Measurements from ENCODE around the gene SYT17. TPM values are rescaled to one million over a fixed set of nuclear protein-coding genes. Genes with fewer than 3 reads are reported as not detected.

SYT17 gene
- total RNA-seq, 1 experiment from 2014 or later = 10.3 TPM

DNA sequence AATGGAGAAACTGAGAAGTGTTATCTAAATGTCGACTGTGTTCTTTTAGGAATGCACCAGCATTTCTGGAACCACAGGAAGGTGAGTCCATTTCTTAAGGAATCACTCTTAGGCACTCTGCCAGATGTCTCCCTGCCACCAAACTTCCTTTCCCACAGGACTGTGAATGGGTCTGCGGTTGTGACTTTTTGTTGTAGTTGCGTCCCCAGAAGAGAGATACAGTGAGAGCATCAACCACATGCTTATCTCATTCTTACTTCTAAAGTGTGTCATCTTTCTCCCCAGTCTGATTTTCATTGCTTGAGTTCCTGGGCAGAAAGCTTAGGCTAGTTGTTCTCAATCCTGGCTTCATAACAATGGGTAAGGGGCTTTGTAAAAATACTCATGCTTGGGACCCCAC, 40.8 kb upstream of the SYT17 start:
- DNase-seq (ENCODE audit: low read depth, low spot score) = no peak
- H4K20me1 ChIP-seq (ENCODE audit: insufficient read depth) = no peaks in the 10 kb centered on the region
- ATAC-seq = no peak
- no peak overlapping the region for H3K4me2 ChIP-seq (ENCODE audit: low read length)
- no peak for TF ChIP-seq SIN3A (IDR thresholded peaks at IDR 0.05; ENCODE audit: low read depth)
- no peak for TF ChIP-seq ZFX (IDR thresholded peaks at IDR 0.05)
- TF ChIP-seq, protein P1, sequence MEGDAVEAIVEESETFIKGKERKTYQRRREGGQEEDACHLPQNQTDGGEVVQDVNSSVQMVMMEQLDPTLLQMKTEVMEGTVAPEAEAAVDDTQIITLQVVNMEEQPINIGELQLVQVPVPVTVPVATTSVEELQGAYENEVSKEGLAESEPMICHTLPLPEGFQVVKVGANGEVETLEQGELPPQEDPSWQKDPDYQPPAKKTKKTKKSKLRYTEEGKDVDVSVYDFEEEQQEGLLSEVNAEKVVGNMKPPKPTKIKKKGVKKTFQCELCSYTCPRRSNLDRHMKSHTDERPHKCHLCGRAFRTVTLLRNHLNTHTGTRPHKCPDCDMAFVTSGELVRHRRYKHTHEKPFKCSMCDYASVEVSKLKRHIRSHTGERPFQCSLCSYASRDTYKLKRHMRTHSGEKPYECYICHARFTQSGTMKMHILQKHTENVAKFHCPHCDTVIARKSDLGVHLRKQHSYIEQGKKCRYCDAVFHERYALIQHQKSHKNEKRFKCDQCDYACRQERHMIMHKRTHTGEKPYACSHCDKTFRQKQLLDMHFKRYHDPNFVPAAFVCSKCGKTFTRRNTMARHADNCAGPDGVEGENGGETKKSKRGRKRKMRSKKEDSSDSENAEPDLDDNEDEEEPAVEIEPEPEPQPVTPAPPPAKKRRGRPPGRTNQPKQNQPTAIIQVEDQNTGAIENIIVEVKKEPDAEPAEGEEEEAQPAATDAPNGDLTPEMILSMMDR (IDR thresholded peaks at IDR 0.05 in 2 of 3, conservative IDR thresholded peaks at IDR 0.05 in 1 of 3; ENCODE audit: borderline replicate concordance in 1 of 3, insufficient read depth in 1 of 3, low read depth in 2 of 3, low read length in 2 of 3) = no peak
- H3K9me2 ChIP-seq (ENCODE audit: insufficient read depth) = no peaks in the 10 kb centered on the region
- no peaks in the 10 kb centered on the region for H3K79me2 ChIP-seq (ENCODE audit: insufficient read depth, low read length)
- H3K9ac ChIP-seq (ENCODE audit: low read length) = no peak overlapping the region
- H3K9me3 ChIP-seq (ENCODE audit: control insufficient read depth in 1 of 2, insufficient read depth in 1 of 2, low read depth in 1 of 2, low read length in 2 of 2) = peaks cover 0 to 11% of the 10 kb centered on the region in 2 experiments; a peak in 1 of 4 replicates
- H3K4me1 ChIP-seq (ENCODE audit: control insufficient read depth in 1 of 2, insufficient read depth in 2 of 2, low read length in 2 of 2) = peaks cover 28 to 33% of the 10 kb centered on the region in 2 experiments
- intact Hi-C loops (cut with micrococcal nuclease) = no loop called here
- no peak overlapping the region for H3K4me3 ChIP-seq (replicated peaks in 1 of 2; ENCODE audit: low read depth in 1 of 2, low read length in 2 of 2)
- no TSS peak for BruUV-seq (replicated peaks)
- H3K27ac ChIP-seq (ENCODE audit: low read depth, low read length) = no peak overlapping the region
- POLR2A ChIA-PET = no interaction called here
- H3K36me3 ChIP-seq (ENCODE audit: control insufficient read depth in 1 of 2, insufficient read depth in 2 of 2, low read length in 2 of 2) = no peaks in the 10 kb centered on the region
- no peaks in the 10 kb centered on the region for H3K27me3 ChIP-seq (ENCODE audit: insufficient read depth, low read length)
- CTCF ChIA-PET = interaction anchor here (1.2 kb wide), 1 partner anchor 12 kb away, joined by 3 read pairs; no protein-coding TSS in a partner anchor
- RAD21 ChIA-PET (ENCODE audit: low non-redundant PET in 1 of 2, low total read pairs in 2 of 2, uncharacterized antibody in 2 of 2, unreplicated experiment in 2 of 2) = no interaction called here
- H2AFZ ChIP-seq (ENCODE audit: low read depth, low read length, poor library complexity, severe bottlenecking) = no peak overlapping the region

DNA sequence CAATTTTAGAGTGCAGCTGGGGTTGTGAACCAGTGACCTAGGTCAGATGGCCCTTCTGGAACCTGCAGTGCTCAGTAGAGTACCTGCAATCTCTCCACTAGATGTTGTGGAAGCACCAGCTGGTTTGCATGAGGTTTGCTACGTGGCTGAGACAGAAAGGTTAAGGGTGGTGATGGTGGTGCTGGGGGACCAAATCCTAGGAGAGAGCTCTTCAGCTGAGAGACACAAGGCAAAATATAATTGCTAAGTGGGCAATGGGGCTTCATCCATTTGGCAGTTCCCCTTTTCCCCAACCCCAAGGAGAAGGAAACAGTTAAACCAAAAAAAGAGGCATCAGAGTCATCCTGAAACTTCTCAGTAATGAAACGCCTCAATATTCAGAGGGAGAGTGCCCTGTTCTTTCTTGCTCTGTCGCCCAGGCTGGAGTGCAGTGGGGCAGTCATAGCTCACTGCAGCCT, 40.3 kb upstream of the SYT17 start:
- Histone ChIP-seq H3K27ac (ENCODE audit: low read depth, low read length) (no peak overlapping the region), H3K79me2 (ENCODE audit: insufficient read depth, low read length) (no peaks in the 10 kb centered on the region), H3K9ac (ENCODE audit: low read length) (no peak overlapping the region), H3K4me2 (ENCODE audit: low read length) (no peak overlapping the region), H4K20me1 (ENCODE audit: insufficient read depth) (no peaks in the 10 kb centered on the region), H3K4me3 (replicated peaks in 1 of 2; ENCODE audit: low read depth in 1 of 2, low read length in 2 of 2) (no peak overlapping the region), H3K36me3 (ENCODE audit: control insufficient read depth in 1 of 2, insufficient read depth in 2 of 2, low read length in 2 of 2) (no peaks in the 10 kb centered on the region), H3K9me2 (ENCODE audit: insufficient read depth) (no peaks in the 10 kb centered on the region), H3K27me3 (ENCODE audit: insufficient read depth, low read length) (no peaks in the 10 kb centered on the region), H3K9me3 (ENCODE audit: control insufficient read depth in 1 of 2, insufficient read depth in 1 of 2, low read depth in 1 of 2, low read length in 2 of 2) (peaks cover 0 to 11% of the 10 kb centered on the region in 2 experiments; a peak in 1 of 4 replicates), H2AFZ (ENCODE audit: low read depth, low read length, poor library complexity, severe bottlenecking) (no peak overlapping the region), H3K4me1 (ENCODE audit: control insufficient read depth in 1 of 2, insufficient read depth in 2 of 2, low read length in 2 of 2) (peaks cover 31 to 38% of the 10 kb centered on the region in 2 experiments)
- DNase-seq (ENCODE audit: low read depth, low spot score) (no peak), ATAC-seq (no peak)
- no TSS peak for BruUV-seq (replicated peaks)
- intact Hi-C loops (cut with micrococcal nuclease) = no loop called here
- TF ChIP-seq MAX (IDR thresholded peaks at IDR 0.05) = no peak
- TF ChIP-seq CEBPB (IDR thresholded peaks at IDR 0.05; ENCODE audit: low read depth) = no peak
- TF ChIP-seq ELF1 (IDR thresholded peaks at IDR 0.05; ENCODE audit: borderline replicate concordance, low read depth) = no peak
- no peak for TF ChIP-seq POLR2A (IDR thresholded peaks at IDR 0.05; ENCODE audit: borderline replicate concordance, extremely low read depth, insufficient read depth, insufficient read length)
- TF ChIP-seq JUND (IDR thresholded peaks at IDR 0.05) = no peak
- no peak for TF ChIP-seq RAD21 (IDR thresholded peaks at IDR 0.05; ENCODE audit: low read depth)
- TF ChIP-seq REST (IDR thresholded peaks at IDR 0.05; ENCODE audit: low read depth) = no peak
- TF ChIP-seq EZH2 (IDR thresholded peaks at IDR 0.05) = no peak
- CTCF ChIA-PET = interaction anchor here (1.2 kb wide), 1 partner anchor 11 kb away, joined by 3 read pairs; no protein-coding TSS in a partner anchor
- POLR2A ChIA-PET = interaction anchor here (0.6 kb wide), 1 partner anchor 231 kb away, joined by 3 read pairs; no protein-coding TSS in a partner anchor
- RAD21 ChIA-PET (ENCODE audit: low non-redundant PET in 1 of 2, low total read pairs in 2 of 2, uncharacterized antibody in 2 of 2, unreplicated experiment in 2 of 2) = no interaction called here
